GM15510 (cell line): ENCODE results near the gene REPIN1.

Experiments
- POLR2A ChIP-seq: IDR thresholded peaks from 3 replicates; pipeline ENCODE4 v1.6.1; 2011; ENCODE audit warnings: borderline replicate concordance; ENCODE audit not compliant: insufficient read length; ENCODE audit errors: extremely low read depth

Gene REPIN1

DNA sequence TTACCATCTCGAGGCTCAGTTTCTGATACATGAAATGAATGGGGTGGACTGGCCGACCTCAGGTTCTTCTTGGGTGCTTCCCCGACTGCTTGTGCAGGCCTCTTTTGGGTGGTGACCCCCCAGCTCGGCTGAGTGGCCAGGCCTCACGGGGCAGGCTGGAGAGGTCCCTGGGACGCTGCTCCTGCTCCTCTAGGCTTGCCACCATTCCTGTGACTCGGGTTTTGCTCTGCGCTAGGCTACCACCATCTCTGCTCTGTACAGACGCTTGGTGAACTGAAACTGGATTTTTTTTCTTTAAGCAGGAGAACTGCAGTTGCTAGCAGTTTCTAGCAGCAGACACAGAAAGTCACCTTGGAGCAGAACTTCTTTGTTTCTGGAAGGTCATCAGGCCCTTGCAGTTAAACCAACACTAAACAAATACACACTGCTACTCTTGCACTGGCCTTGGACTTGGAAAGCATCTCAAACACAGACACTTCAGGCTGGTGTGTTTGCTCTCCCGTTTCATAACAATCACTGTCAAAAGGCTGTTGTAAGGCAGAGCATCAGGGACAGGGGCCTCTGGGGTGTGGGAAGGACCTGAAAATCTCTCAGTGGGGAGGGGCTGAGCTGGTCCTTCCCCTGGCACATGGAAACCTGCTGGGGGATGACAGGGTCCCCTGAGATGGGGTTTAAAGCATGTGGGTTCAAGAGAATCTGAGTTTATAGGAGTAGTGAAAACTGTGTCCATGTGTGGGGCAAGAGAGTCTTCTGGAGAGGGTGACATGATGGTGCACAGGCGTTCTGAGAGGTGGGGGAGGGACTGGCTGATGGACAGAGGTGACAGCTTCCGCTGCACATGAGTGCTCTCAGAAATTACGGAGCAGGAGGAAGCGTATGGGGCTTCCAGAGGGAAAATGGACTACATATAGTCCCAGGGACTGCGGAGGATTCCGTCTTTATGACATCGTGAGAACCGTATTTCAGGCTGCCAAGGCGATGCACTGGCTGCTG, 46.8 kb downstream of the REPIN1 start:
- no peak for TF ChIP-seq POLR2A

DNA sequence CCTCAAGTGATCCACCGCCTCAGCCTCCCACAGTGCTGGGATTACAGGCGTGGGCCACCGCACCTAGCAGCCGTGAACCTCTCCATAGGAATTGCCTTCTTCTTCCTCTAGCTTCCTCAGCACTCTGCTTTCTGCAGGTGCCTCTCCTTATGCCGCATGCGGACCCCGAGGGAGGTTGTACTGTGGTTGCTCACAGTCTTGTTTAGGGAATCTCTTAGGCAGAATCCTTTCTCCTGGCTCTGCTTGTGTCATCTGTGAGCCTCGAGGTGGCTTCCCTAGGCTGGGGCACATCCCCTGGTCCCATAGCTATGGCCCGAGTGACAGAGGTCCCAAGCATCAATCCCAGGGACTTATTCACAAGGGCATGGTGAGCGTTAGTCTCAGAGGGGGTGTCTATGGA, 48.6 kb downstream of the REPIN1 start:
- TF ChIP-seq POLR2A, result no peak

GRCh38 chr7:150417863-150418262, 49.2 kb downstream of the REPIN1 start:
- TF ChIP-seq POLR2A, result no peak

DNA sequence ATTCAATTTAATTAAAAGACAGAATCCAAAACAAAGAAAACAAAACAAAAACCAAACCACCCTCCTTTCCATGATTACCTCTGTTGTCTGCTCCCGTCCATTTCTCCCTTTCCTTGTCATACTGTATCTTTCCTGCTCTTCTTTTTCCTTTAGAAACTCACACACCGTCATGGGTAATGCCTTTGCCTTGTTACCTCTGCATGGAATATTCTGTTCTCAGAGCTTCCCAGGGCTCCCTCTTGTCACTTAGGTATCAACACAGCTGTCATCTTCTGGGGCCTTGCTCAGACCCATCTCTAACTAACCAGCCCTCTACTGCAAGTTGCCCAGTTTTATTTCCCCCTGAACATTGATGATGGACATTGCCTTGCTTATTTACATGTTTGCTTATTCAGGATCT, 51.6 kb downstream of the REPIN1 start:
- no peak for TF ChIP-seq POLR2A

DNA sequence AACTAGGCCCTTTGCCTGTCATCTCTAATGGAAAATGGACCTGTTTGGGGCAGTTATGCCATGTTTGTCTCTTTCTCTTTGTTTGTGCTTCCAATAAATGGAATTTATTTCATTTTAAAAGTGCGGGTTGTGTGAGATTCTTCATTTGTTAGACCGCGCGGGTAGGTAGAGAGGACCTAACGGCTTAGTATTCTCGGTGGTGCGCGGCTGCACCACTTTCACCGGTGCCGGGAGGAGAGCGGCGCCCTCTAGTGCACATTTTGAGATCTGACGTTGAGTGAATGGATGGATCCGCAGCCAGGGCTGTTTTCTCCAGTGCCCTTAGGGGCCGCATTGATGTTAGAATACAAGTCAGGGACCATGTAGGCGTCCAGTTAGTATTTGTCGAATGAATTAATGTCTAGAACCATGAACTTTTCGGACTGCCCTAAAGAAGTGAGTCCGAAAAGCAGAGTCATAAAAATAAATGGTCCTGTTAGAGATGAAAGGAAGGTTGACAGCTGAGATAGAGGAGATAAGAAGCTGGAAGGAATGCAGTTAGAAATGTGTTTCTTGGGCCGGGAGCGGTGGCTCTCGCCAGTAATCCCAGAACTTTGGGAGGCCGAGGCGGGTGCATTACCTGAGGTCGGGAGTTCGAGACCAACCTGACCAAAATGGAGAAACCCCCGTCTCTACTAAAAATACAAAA, 52.5 kb downstream of the REPIN1 start:
- no peak for TF ChIP-seq POLR2A

DNA sequence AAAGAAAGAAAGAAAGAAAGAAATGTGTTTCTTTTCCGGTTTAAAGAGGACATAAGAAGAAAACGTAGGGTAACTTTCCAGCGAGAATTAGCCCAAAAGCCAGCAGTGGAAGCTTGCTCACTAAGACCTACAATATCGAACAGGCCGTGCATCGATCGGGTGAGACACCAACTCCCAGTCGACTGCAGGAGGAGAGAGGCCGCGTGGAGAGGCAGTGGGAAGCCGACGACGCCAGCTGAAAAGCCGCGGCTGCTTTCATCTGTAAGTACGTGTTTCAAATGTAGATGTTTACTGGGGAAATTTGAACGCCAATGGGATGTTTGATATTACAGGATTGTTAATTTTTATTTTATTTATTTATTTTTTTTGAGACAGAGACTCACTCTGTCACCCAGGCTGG, 53.2 kb downstream of the REPIN1 start:
- TF ChIP-seq POLR2A, result no peak
